ENCODE data around the gene ANKK1. TPM values are rescaled to one million over a fixed set of nuclear protein-coding genes. Genes with fewer than 3 reads are reported as not detected.

ANKK1 gene
- total and polyA plus RNA-seq, 4 donors, result 0.01 to 0.08 TPM; not detected in 2

- H3K27ac ChIP-seq (ENCODE audit: low read depth in 1 of 2, low read length in 2 of 2), result no peak overlapping the region
- H3K4me1 ChIP-seq (ENCODE audit: control insufficient read depth in 4 of 4, insufficient read depth in 4 of 4, low read length in 3 of 4), result no peaks in the 10 kb centered on the region
- H3K27me3 ChIP-seq (ENCODE audit: control insufficient read depth in 4 of 4, insufficient read depth in 4 of 4, low read length in 3 of 4), result no peaks in the 10 kb centered on the region
- H3K9me3 ChIP-seq (ENCODE audit: control insufficient read depth in 4 of 4, low read length in 3 of 4), result no peaks in the 10 kb centered on the region
- WGBS, result 90% methylated on average over 21 of the region's 21 CpGs
- no peak for DNase-seq (ENCODE audit: low spot score)
- H3K4me3 ChIP-seq (ENCODE audit: low read depth in 1 of 3, low read length in 3 of 3), result no peak overlapping the region
- H3K9ac ChIP-seq (ENCODE audit: low read depth in 1 of 2, low read length in 2 of 2), result no peak overlapping the region
- H3K36me3 ChIP-seq (ENCODE audit: control insufficient read depth in 4 of 4, insufficient read depth in 3 of 4, low read depth in 1 of 4, low read length in 3 of 4), result no peaks in the 10 kb centered on the region
- TF ChIP-seq JUND (IDR thresholded peaks at IDR 0.05) (no peak), SP1 (IDR thresholded peaks at IDR 0.05) (no peak), NR2F2 (IDR thresholded peaks at IDR 0.05) (no peak), GABPA (IDR thresholded peaks at IDR 0.05 in 1 of 2, conservative IDR thresholded peaks at IDR 0.05 in 1 of 2) (no peak), RAD21 (IDR thresholded peaks at IDR 0.05) (no peak), FOXA2 (IDR thresholded peaks at IDR 0.05) (no peak), REST (IDR thresholded peaks at IDR 0.05) (no peak)
Measured at GRCh38 chr11:113410414-113411135, 23.0 kb downstream of the ANKK1 start.

GRCh38 chr11:113411536-113411935 is 24.0 kb downstream of the ANKK1 start:
- no peaks in the 10 kb centered on the region for H3K9me3 ChIP-seq (ENCODE audit: control insufficient read depth in 4 of 4, low read length in 3 of 4)
- no peak overlapping the region for H3K9ac ChIP-seq (ENCODE audit: low read depth in 1 of 2, low read length in 2 of 2)
- no peak for DNase-seq (ENCODE audit: low spot score)
- H3K4me3 ChIP-seq (ENCODE audit: low read depth in 1 of 3, low read length in 3 of 3), result no peak overlapping the region
- H3K27me3 ChIP-seq (ENCODE audit: control insufficient read depth in 4 of 4, insufficient read depth in 4 of 4, low read length in 3 of 4), result no peaks in the 10 kb centered on the region
- 79% methylated on average over 3 of the region's 3 CpGs for WGBS
- H3K36me3 ChIP-seq (ENCODE audit: control insufficient read depth in 4 of 4, insufficient read depth in 3 of 4, low read depth in 1 of 4, low read length in 3 of 4), result no peaks in the 10 kb centered on the region
- TF ChIP-seq FOXA2 (IDR thresholded peaks at IDR 0.05), result no peak
- TF ChIP-seq FOXA1 (IDR thresholded peaks at IDR 0.05), result no peak
- TF ChIP-seq, protein P1, sequence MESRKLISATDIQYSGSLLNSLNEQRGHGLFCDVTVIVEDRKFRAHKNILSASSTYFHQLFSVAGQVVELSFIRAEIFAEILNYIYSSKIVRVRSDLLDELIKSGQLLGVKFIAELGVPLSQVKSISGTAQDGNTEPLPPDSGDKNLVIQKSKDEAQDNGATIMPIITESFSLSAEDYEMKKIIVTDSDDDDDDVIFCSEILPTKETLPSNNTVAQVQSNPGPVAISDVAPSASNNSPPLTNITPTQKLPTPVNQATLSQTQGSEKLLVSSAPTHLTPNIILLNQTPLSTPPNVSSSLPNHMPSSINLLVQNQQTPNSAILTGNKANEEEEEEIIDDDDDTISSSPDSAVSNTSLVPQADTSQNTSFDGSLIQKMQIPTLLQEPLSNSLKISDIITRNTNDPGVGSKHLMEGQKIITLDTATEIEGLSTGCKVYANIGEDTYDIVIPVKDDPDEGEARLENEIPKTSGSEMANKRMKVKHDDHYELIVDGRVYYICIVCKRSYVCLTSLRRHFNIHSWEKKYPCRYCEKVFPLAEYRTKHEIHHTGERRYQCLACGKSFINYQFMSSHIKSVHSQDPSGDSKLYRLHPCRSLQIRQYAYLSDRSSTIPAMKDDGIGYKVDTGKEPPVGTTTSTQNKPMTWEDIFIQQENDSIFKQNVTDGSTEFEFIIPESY (IDR thresholded peaks at IDR 0.05), result no peak
- TF ChIP-seq ATF3 (IDR thresholded peaks at IDR 0.05), result no peak
- H3K27ac ChIP-seq (ENCODE audit: low read depth in 1 of 2, low read length in 2 of 2), result no peak overlapping the region
- H3K4me1 ChIP-seq (ENCODE audit: control insufficient read depth in 4 of 4, insufficient read depth in 4 of 4, low read length in 3 of 4), result no peaks in the 10 kb centered on the region

DNA sequence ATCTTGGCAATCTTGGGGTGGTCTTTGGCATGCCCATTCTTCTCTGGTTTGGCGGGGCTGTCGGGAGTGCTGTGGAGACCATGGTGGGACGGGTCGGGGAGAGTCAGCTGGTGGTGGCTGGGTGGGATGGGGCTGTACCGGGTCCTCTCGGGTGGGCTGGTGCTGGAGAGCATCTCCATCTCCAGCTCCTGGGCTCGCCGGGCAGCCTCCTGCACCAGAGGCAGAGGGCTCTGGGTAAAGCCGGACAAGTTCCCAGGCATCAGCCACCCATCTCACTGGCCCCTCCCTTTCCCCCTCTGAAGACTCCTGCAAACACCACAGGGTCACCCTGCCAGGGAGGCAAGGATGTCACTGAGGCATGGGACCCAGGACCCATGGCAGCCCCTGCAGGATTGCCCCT is 25.1 kb downstream of the ANKK1 start:
- Histone ChIP-seq H3K9ac (ENCODE audit: low read depth in 1 of 2, low read length in 2 of 2) (no peak overlapping the region), H3K9me3 (ENCODE audit: control insufficient read depth in 4 of 4, low read length in 3 of 4) (no peaks in the 10 kb centered on the region), H3K4me1 (ENCODE audit: control insufficient read depth in 4 of 4, insufficient read depth in 4 of 4, low read length in 3 of 4) (no peaks in the 10 kb centered on the region), H3K27me3 (ENCODE audit: control insufficient read depth in 4 of 4, insufficient read depth in 4 of 4, low read length in 3 of 4) (no peaks in the 10 kb centered on the region), H3K27ac (ENCODE audit: low read depth in 1 of 2, low read length in 2 of 2) (no peak overlapping the region), H3K4me3 (ENCODE audit: low read depth in 1 of 3, low read length in 3 of 3) (no peak overlapping the region), H3K36me3 (ENCODE audit: control insufficient read depth in 4 of 4, insufficient read depth in 3 of 4, low read depth in 1 of 4, low read length in 3 of 4) (no peaks in the 10 kb centered on the region)
- WGBS, result 85% methylated on average over 9 of the region's 9 CpGs
- DNase-seq (ENCODE audit: low spot score), result no peak
- TF ChIP-seq REST (IDR thresholded peaks at IDR 0.05) (no peak), RXRA (IDR thresholded peaks at IDR 0.05) (no peak), FOXA1 (IDR thresholded peaks at IDR 0.05) (no peak), EGR1 (IDR thresholded peaks at IDR 0.05; ENCODE audit: low read depth in 2 of 2) (no peak), HNF4G (IDR thresholded peaks at IDR 0.05) (no peak), TAF1 (conservative IDR thresholded peaks at IDR 0.05) (no peak)
- TF ChIP-seq, protein P1 (IDR thresholded peaks at IDR 0.05), result no peak

All from liver (tissue), 9 donors.